ENCODE results near the gene TRIO. TPM values are rescaled to one million over a fixed set of nuclear protein-coding genes. Genes with fewer than 3 reads are reported as not detected.

The TRIO gene
- total RNA-seq, 2 experiments from 2014 or later: 5.7 to 15.7 TPM

DNA sequence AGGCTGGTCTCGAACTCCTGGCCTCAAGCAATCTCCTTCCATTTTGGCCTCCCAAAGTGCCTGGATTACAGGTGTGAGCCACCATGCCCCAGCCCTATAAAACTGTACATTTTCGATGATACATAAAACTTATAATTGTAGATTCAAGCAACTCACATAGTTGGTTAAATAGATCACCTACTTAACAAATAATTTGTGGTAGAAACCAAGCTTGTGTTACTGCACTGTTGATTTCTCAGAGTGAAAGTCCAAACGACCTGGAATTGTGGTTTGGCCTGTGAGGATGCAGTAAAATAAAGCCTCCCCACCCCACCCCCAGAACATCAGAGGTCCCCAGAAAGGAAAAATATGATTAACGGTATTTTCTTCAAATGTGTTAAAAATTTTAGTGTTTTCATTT is 92.7 kb downstream of the TRIO start:
- ATAC-seq: no peak
- Mint-ChIP-seq H3K4me1 (no peaks in the 10 kb centered on the region), H3K36me3 (no peaks in the 10 kb centered on the region), H3K4me3 (no peak overlapping the region), H3K27ac (no peak overlapping the region), H3K27me3 (peaks cover 16% of the 10 kb centered on the region), H3K9me3 (ENCODE audit: low read depth) (no peaks in the 10 kb centered on the region)
- DNase-seq: no peak
- CTCF ChIA-PET: no interaction called here

DNA sequence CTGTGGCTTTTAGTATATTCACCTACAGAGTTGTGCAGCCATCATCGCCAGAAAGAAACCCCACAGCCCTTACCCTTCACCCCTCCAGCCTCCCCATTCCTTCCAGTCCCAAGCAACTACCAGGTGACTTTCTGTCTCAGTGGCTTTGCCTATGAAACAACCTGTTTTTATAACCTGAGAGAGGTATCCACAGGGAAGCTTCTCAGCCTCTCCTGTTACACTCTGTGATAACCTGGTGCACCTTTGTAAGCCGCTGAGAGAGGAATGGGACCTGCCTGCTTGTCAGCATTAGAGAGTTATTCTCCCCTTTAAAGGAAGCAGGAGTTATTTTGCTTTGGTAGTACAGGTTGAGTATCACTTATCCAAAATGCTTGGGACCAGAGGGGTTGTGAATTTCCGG is 93.6 kb downstream of the TRIO start:
- DNase-seq: no peak
- ATAC-seq: no peak
- Mint-ChIP-seq H3K27ac (no peak overlapping the region), H3K4me3 (no peak overlapping the region), H3K27me3 (peaks cover 21% of the 10 kb centered on the region), H3K9me3 (ENCODE audit: low read depth) (no peaks in the 10 kb centered on the region), H3K36me3 (no peaks in the 10 kb centered on the region), H3K4me1 (no peaks in the 10 kb centered on the region)
- CTCF ChIA-PET: no interaction called here

DNA sequence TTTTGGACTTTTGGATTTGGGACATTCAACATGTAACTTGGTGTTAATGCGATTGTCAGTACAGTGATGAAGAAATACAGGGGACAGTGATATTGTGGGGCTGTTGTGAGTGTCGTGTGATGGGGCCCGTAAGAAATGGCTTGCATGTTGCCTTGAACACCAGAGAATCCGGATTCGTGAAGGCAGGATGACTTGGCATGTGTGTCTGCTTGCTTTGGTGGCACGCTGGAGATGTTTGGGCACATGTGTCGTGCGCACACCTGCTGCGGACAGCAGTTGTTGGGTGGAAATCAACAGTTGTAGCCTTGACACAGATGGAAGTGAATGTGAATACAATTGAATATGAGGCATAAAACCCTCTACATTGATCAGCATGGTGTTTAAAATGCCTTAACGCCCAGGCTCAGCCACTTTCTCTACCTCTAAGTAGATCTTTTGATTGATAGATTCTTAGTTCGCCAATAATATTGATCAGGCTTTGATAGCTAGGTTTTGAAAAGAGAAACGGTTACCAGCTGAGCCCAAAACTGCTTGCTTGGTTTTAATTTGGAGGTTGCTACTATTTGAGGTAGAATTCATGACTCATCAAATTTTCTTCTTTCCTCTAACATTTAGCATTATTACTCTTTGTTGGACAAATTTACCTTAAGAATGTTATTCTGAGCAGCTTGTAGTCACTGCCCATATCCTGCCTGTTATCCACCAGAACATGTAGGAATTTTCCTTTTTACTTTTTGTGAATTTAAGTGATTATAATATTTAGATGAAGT is 94.4 kb downstream of the TRIO start:
- no peaks in the 10 kb centered on the region for H3K9me3 Mint-ChIP-seq (ENCODE audit: low read depth)
- CTCF ChIA-PET: no interaction called here
- H3K27ac Mint-ChIP-seq: no peak overlapping the region
- no peak overlapping the region for H3K4me3 Mint-ChIP-seq
- H3K36me3 Mint-ChIP-seq: no peaks in the 10 kb centered on the region
- peaks cover 24% of the 10 kb centered on the region for H3K27me3 Mint-ChIP-seq
- H3K4me1 Mint-ChIP-seq: no peaks in the 10 kb centered on the region
- ATAC-seq (no peak), DNase-seq (no peak)

DNA sequence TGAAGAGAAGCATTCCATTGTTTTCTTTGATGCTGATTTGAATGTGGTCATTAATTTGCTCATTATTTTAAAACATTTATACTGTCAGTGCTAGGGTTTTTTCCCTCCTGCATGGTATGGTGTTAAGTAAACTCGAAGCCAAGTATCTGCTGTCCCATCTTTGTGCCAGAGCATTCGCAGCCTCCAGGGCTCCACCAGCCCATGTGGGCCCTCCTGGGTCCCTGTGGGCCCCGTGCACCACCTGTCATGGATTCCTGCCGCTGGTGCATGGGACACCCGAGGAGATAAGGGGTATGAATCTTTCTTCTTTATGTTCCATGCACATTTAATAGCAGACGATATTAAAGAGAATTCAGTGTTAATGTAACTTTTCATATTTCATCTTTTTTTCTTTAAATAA is 95.1 kb downstream of the TRIO start:
- DNase-seq (no peak), ATAC-seq (no peak)
- Mint-ChIP-seq H3K9me3 (ENCODE audit: low read depth) (no peaks in the 10 kb centered on the region), H3K36me3 (no peaks in the 10 kb centered on the region), H3K4me1 (no peaks in the 10 kb centered on the region), H3K27ac (no peak overlapping the region), H3K4me3 (no peak overlapping the region), H3K27me3 (peaks cover 24% of the 10 kb centered on the region)
- CTCF ChIA-PET: no interaction called here

DNA sequence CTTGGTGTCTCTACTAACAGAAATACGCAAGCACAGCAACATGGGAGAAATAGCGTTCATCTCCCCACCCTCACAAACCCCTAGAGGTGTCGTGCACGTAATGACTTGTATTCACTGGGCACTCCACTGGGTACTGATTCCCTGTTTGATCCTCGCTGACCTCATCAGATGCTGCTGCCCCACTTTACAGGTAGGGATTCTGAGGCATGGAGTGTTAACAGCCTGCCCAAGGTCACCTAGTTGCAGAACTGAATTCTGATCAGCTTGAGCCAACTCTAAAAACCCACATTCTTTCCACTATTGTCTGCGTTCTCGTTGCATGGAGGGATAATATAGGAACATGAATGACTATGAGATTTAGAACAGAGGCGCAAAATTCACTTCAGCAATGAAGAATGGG is 96.3 kb downstream of the TRIO start:
- Mint-ChIP-seq H3K36me3 (no peaks in the 10 kb centered on the region), H3K27me3 (peaks cover 24% of the 10 kb centered on the region), H3K9me3 (ENCODE audit: low read depth) (no peaks in the 10 kb centered on the region), H3K4me1 (no peaks in the 10 kb centered on the region), H3K4me3 (no peak overlapping the region), H3K27ac (no peak overlapping the region)
- CTCF ChIA-PET: no interaction called here
- DNase-seq: no peak
- ATAC-seq: no peak

DNA sequence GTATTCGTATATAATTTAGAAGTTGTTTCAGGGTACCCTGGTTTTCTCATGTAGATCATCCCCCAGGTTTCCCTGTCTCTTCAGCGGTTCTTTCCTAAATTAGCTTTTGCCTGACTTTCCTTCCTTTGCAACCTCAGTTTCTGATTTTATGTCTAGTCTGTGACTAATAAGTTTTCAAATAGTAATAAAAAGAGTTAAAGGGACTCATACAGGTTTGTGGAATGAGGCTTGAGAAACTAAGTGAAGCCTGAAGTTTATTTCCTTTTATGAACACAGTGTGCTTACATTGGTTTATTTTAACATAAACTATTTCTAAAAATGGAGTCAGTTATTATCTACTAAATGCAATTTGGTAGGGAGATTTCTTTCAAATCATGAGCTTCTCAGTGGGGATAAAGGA is 96.8 kb downstream of the TRIO start:
- Mint-ChIP-seq H3K4me3 (no peak overlapping the region), H3K36me3 (no peaks in the 10 kb centered on the region), H3K27me3 (peaks cover 24% of the 10 kb centered on the region), H3K27ac (no peak overlapping the region), H3K4me1 (no peaks in the 10 kb centered on the region), H3K9me3 (ENCODE audit: low read depth) (no peaks in the 10 kb centered on the region)
- ATAC-seq: no peak
- CTCF ChIA-PET: no interaction called here
- no peak for DNase-seq

DNA sequence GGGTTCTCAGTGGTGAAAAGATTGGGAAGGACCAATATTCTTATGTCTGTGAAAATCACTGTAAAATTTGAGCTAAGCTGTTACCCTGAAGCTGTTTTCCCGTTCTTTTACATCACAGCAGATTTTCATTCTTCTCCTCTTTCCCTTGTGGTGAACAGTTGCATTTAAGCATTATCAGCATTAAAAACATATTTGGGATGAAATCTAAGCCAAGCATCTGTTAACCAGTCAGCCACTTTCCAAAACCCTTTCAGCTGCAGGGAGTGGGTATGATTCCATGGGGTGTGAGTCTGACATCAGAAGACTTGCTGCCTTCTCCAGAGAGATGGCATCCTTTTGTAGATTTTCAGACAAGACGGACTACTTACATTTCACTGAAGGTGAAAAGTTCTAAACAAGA is 97.2 kb downstream of the TRIO start:
- ATAC-seq (no peak), DNase-seq (no peak)
- Mint-ChIP-seq H3K9me3 (ENCODE audit: low read depth) (no peaks in the 10 kb centered on the region), H3K27ac (no peak overlapping the region), H3K4me3 (no peak overlapping the region), H3K36me3 (no peaks in the 10 kb centered on the region), H3K4me1 (no peaks in the 10 kb centered on the region), H3K27me3 (peaks cover 22% of the 10 kb centered on the region)
- CTCF ChIA-PET: no interaction called here

DNA sequence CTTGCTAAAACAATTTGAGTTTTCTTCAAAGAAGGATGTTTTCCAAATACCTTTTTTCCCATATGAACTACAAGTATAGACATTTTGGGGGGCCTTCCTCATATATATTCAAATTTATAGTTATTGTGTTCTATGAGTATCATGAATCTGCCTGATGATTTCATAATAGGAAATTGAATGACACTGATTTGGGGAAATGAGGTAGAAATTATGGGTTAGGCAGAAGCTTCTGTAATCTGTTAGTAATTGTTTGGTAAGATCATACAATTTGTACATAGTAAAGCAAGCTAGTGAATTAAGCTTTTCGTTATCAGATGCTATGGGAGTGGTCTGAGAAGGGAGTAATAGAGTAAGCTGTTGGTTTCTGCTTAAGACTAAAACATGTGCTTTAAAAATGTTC is 98.0 kb downstream of the TRIO start:
- Mint-ChIP-seq H3K4me3 (no peak overlapping the region), H3K27ac (no peak overlapping the region), H3K36me3 (no peaks in the 10 kb centered on the region), H3K4me1 (no peaks in the 10 kb centered on the region), H3K27me3 (peaks cover 22% of the 10 kb centered on the region), H3K9me3 (ENCODE audit: low read depth) (no peaks in the 10 kb centered on the region)
- CTCF ChIA-PET: no interaction called here
- DNase-seq (no peak), ATAC-seq (no peak)

DNA sequence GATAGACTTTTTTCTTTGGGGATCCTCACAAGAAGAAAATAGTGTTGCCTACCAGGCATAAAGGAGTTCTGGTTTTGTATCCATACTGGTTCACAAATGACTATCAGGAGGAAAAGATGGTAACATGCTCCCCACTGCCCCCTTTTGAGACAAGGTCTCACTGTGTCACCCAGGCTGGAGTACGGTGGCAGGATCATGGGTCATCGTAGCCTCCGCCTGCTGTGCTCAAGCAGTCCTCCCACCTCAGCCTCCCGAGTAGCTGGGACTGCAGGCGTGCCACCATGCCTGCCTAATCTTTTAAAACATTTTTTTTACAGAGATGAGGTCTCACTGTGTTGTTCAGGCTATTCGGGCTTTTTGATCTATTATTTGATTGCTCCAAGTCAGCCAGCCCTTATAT is 99.3 kb downstream of the TRIO start:
- no peak for ATAC-seq
- no peak for DNase-seq
- CTCF ChIA-PET: no interaction called here
- no peaks in the 10 kb centered on the region for H3K4me1 Mint-ChIP-seq
- H3K4me3 Mint-ChIP-seq: no peak overlapping the region
- peaks cover 24% of the 10 kb centered on the region for H3K27me3 Mint-ChIP-seq
- no peaks in the 10 kb centered on the region for H3K9me3 Mint-ChIP-seq (ENCODE audit: low read depth)
- no peaks in the 10 kb centered on the region for H3K36me3 Mint-ChIP-seq
- no peak overlapping the region for H3K27ac Mint-ChIP-seq

DNA sequence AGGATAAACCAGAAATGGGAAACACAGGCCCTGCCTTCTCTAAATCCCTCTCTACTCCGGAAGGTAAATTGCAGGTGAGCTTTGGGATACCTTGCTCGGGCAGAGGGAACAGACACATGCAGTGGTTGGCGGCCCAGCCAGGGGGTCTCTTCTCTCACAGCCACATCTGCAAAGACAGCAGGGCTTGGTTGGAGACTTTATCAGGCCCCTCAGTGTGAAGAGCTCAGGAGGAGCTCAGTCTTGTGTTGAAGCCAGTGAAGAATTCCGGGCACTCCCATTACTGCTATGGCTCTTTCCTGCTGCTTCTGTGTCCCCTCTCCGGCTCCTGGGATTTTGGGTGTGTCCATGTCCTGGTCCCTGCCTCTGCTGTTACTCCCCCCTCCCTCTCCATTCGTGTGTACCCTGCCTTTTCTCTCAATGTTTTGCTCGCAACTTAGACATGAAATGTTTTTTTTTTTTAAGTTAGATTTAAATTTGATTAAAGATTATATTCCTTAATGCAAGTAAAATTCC is 99.8 kb downstream of the TRIO start:
- DNase-seq: no peak
- Mint-ChIP-seq H3K36me3 (no peaks in the 10 kb centered on the region), H3K4me1 (no peaks in the 10 kb centered on the region), H3K27ac (no peak overlapping the region), H3K27me3 (peaks cover 24% of the 10 kb centered on the region), H3K4me3 (no peak overlapping the region), H3K9me3 (ENCODE audit: low read depth) (no peaks in the 10 kb centered on the region)
- CTCF ChIA-PET: no interaction called here
- ATAC-seq: no peak

DNA sequence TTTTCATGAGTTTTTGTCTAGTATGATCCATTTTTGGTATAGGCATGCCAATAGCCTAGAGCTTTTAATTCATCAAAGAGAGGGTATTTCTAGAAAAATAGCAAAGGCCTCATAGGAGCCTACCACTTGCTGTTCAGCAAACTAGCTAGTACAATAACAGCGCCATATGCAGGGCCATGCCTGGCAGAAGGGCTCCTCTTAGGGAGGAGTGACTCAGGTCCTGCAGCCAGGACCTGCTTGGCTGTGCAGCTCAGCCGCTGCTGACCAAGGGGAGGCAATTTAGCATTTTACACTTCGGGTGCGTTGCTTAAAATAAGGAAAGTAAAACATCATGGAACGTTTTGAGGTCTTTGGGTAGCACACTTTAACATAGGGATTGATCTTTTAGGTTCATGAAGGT is 100.6 kb downstream of the TRIO start:
- peaks cover 24% of the 10 kb centered on the region for H3K27me3 Mint-ChIP-seq
- no peaks in the 10 kb centered on the region for H3K4me1 Mint-ChIP-seq
- H3K36me3 Mint-ChIP-seq: no peaks in the 10 kb centered on the region
- ATAC-seq (no peak), DNase-seq (no peak)
- H3K4me3 Mint-ChIP-seq: no peak overlapping the region
- CTCF ChIA-PET: no interaction called here
- H3K27ac Mint-ChIP-seq: no peak overlapping the region
- no peaks in the 10 kb centered on the region for H3K9me3 Mint-ChIP-seq (ENCODE audit: low read depth)

DNA sequence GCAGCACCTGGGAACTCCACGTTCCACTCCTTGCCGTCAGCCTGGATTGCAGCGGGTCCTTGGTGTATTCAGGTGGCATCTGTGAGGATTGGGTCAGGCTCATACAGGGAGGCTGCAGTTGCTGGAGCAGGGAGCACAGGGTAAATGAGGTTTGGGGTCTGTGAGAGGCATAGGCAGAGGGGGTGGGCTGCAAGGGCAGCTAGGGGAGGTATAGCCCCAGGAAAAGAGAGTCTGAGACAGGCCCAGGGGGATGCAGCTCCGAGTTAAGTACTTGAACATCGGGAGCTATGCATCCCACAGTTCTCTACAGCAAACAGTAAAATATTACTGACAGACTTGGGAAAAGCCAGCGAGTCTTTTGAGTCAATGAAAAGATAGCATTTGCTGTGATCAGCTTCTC is 101.6 kb downstream of the TRIO start:
- H3K4me3 Mint-ChIP-seq: no peak overlapping the region
- no peak overlapping the region for H3K27ac Mint-ChIP-seq
- H3K27me3 Mint-ChIP-seq: peaks cover 20% of the 10 kb centered on the region
- H3K4me1 Mint-ChIP-seq: no peaks in the 10 kb centered on the region
- CTCF ChIA-PET: interaction anchor here (1.5 kb wide), 1 partner anchor 11 kb away, joined by 3 read pairs; no protein-coding TSS in a partner anchor
- no peaks in the 10 kb centered on the region for H3K36me3 Mint-ChIP-seq
- no peaks in the 10 kb centered on the region for H3K9me3 Mint-ChIP-seq (ENCODE audit: low read depth)
- DNase-seq (no peak), ATAC-seq (no peak)

DNA sequence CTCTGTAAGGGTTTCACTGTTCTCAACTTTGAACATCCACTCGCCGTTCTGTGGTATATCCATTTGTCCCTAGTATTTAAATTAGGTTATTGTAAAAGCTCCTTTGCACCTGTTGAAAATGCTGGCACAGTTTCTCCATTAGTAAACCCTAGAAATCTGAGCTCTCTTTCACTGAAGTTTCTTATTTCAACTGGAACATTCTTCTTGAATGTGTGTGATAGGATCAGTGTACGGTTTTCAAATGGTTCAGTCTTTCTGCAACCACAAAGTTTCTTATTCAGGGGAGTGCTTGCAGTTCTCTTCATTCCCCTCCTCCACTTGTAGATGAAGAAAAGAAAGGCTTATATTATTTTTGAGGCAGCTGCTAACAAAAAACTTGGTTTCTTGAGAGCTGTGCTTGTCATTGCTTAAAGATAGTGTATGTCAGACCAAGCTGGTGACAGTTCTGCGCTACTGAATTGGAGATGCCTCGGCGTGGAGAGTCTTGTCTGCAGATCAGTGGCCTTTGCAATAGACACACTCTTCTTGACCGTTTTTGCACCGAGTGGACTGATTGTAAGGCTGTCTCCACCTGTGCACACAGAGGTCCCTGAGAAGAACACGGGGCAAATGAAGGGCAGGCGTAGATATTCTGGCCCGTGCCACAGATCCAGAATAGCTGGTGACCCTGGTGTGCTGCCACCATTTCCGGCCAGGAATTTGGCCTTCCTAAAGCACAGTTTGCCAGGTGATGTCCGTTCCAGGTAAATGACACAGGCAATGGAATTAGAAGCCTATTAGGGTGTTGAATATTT is 102.2 kb downstream of the TRIO start:
- H3K36me3 Mint-ChIP-seq: no peaks in the 10 kb centered on the region
- no peak overlapping the region for H3K4me3 Mint-ChIP-seq
- CTCF ChIA-PET: interaction anchor here (1.5 kb wide), 1 partner anchor 11 kb away, joined by 3 read pairs; no protein-coding TSS in a partner anchor
- H3K27me3 Mint-ChIP-seq: peaks cover 16% of the 10 kb centered on the region
- no peaks in the 10 kb centered on the region for H3K4me1 Mint-ChIP-seq
- ATAC-seq (no peak), DNase-seq (no peak)
- H3K9me3 Mint-ChIP-seq (ENCODE audit: low read depth): no peaks in the 10 kb centered on the region
- no peak overlapping the region for H3K27ac Mint-ChIP-seq

All from activated CD8-positive, alpha-beta memory T cell treated with anti-CD3 and anti-CD28 coated beads, Interleukin-2, amount 10 ng/mL, durations not matched to agents 7 days and 5 days (primary cell).